ENCODE results near the gene DUS4L.

The DUS4L gene

GRCh38 chr7:107622894-107623293, 59.1 kb downstream of the DUS4L start:
- no peak for DNase-seq (ENCODE audit: low read depth, low spot score)
- in situ Hi-C loops (cut with HindIII; ENCODE audit: low sequenced_read_pairs), result no loop called here
- H3K4me3 ChIP-seq (ENCODE audit: low read depth, low read length), result no peak overlapping the region
- TF ChIP-seq, protein P1, sequence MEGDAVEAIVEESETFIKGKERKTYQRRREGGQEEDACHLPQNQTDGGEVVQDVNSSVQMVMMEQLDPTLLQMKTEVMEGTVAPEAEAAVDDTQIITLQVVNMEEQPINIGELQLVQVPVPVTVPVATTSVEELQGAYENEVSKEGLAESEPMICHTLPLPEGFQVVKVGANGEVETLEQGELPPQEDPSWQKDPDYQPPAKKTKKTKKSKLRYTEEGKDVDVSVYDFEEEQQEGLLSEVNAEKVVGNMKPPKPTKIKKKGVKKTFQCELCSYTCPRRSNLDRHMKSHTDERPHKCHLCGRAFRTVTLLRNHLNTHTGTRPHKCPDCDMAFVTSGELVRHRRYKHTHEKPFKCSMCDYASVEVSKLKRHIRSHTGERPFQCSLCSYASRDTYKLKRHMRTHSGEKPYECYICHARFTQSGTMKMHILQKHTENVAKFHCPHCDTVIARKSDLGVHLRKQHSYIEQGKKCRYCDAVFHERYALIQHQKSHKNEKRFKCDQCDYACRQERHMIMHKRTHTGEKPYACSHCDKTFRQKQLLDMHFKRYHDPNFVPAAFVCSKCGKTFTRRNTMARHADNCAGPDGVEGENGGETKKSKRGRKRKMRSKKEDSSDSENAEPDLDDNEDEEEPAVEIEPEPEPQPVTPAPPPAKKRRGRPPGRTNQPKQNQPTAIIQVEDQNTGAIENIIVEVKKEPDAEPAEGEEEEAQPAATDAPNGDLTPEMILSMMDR (IDR thresholded peaks at IDR 0.05; ENCODE audit: low read depth, low read length), result no peak

GRCh38 chr7:107627002-107627401, 63.2 kb downstream of the DUS4L start:
- no peak for DNase-seq (ENCODE audit: low read depth, low spot score)
- no peak overlapping the region for H3K4me3 ChIP-seq (ENCODE audit: low read depth, low read length)
- in situ Hi-C loops (cut with HindIII; ENCODE audit: low sequenced_read_pairs), result no loop called here

More at GRCh38 chr7:107627002-107627401, 63.2 kb downstream of the DUS4L start:
- TF ChIP-seq, protein P1 (IDR thresholded peaks at IDR 0.05; ENCODE audit: low read depth, low read length), result no peak

All from astrocyte of the spinal cord (primary cell).